Epithelial cell of prostate (primary cell): Measurements from ENCODE around the gene SYNE1.
"Not testable (repeated sequence)": the region's sequence is repeated elsewhere in the genome, so short reads cannot be mapped to it uniquely, and the experiment has no call there.

Experiments used
- DNase-seq: peaks from one replicate; pipeline ENCODE4 v3.0.0-alpha.2; 2011; ENCODE audit warnings: low read depth, low spot score
- H3K27ac ChIP-seq: fragments of 450-650 bp; 2 replicates; pipeline ENCODE4 v1.5.1; 2017; ENCODE audit warnings: mild to moderate bottlenecking

The SYNE1 gene

DNA sequence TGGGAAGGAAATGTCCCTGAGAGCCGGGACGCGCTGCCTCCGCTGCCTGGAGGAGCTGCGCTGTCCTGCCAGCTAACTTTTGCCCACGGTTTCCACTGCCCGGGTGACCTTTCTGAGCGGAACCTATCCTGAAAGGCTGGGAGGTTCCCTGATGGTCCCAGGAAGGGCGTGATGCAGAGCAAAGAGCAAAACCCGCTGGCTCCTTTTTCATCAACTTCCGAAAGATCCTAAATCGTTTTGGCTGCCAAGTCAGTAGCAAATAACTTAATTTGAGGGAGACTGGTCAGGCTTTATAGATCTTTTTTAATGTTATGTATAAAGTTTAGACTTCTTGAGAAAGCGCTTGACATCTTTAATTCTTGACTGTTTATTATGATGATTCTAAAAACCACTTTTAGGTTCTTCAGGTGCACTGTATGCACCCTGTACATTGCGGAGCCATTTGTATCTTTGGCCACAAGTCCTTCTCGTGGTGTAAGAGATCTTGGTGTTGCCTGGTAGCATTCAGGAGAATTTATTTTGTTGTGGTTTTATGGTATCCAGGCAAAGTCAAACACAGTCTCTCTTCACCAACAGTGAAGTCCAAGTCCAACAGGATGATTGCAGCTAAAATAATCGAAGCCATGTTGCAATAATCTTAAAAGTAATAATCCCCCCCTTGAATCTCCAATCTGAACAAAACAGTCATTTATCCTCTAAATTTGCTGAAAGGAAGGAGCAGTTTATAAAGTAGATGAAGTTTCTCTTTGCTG, at the start of gene SYNE1:
SYNE1 (minus strand) TSS at position 67 of the 752 bp plus-strand sequence. CDS start 9,031 bp downstream, outside the sequence.
- no peak for DNase-seq
- H3K27ac ChIP-seq: no peak within 1 kb of the TSS

DNA sequence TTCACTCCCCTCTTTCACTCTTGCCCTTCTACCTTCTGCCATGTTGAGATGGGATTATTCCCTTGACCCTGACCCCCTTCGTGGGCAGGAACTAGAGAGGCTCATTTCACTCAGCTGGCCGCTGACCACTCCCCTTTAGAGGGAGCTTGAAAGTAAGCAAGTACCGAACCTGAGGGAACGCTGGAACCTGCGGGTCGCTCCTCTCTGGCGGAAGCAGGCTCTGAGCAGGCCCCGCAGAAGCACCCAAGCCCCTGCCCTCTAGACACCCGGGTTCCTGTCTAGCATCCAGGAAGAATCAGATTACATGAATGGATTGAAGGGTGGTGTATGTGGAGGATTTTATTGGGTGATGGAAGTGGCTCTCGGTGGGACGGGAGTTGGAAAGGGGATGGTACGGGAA, 48.7 kb upstream of the SYNE1 start:
- no peak overlapping the region for H3K27ac ChIP-seq
- DNase-seq: no peak

DNA sequence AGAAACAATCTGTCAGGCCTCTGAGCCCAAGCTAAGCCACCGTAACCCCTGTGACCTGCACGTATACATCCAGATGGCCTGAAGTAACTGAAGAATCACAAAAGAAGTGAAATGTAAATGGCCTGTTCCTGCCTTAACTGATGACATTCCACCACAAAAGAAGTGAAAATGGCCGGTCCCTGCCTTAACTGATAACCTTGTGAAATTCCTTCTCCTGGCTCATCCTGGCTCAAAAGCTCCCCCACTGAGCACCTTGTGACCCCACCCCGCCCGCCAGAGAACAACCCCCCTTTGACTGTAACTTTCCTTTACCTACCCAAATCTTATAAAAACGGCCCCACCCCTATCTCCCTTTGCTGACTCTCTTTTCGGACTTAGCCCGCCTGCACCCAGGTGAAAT, 45.8 kb upstream of the SYNE1 start:
- H3K27ac ChIP-seq, DNase-seq: not testable (repeated sequence)

GRCh38 chr6:152682141-152682540, 45.0 kb upstream of the SYNE1 start:
- no peak for DNase-seq
- no peak overlapping the region for H3K27ac ChIP-seq

GRCh38 chr6:152680879-152681517, 43.8 kb upstream of the SYNE1 start:
- no peak for DNase-seq
- H3K27ac ChIP-seq: no peak overlapping the region

- H3K27ac ChIP-seq: no peak overlapping the region
- DNase-seq: no peak
These were observed 43.0 kb upstream of the SYNE1 start for GRCh38 chr6:152680151-152680550.

DNA sequence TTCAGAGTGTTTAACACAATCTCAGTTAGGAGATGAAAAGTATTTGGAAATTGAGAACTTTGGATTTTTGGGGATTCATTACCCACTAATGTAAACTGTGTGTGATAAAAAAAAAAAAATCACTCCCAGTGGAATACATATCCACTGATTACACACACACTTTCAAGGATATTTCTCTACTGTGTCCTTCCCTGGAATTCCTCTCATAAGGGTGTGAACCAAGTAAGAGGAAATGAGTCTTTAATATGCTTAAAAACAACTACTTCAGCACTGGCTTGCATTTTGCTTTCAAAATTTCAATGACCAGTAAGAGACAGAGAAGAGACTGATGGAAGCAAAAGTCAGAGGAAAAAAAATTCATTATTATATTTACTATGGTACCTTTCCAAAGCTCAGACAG, 36.1 kb upstream of the SYNE1 start:
- no peak overlapping the region for H3K27ac ChIP-seq
- DNase-seq: no peak

GRCh38 chr6:152671171-152671570, 34.0 kb upstream of the SYNE1 start:
- DNase-seq: no peak
- no peak overlapping the region for H3K27ac ChIP-seq

DNA sequence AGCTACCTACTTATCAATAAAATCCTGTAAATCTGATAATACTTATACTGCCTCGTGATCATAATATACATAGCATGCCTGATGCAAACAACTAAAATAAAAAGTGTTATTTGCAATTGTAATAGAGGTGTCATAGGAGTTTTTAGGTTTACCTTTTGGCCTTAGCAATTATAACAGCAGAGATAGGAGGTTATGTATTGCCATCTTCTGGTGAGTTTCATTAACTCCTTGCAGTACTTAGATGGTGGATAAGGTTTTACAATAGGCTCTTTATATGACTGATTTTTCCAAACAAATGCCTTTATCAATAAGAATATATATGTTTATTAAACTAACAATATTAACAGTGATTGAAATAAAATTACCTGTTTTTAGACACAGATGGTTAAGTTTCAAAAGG, 32.7 kb upstream of the SYNE1 start:
- DNase-seq: no peak
- H3K27ac ChIP-seq: no peak overlapping the region

- no peak for DNase-seq
- H3K27ac ChIP-seq: no peak overlapping the region
These were observed 24.6 kb upstream of the SYNE1 start for GRCh38 chr6:152661776-152662175.

DNA sequence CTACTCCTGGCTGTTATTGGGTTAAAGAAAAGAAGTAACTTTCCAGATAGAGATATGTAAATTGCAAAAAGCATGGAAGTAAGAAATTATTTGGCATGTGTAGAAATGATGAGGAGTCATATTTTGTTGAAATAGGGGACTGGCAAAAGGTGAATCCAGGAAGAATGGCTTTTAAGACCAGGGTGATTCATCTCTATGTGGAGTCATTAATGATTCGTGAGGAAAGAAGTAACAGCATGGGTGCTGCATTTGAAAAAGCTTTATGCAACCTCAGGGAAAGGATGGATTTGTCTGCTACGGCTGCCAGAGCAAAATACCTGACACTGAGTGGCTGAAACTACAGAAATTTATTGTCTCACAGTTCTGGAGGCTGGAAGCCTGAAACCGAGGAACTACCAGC, 14.8 kb upstream of the SYNE1 start:
- no peak for DNase-seq

DNA sequence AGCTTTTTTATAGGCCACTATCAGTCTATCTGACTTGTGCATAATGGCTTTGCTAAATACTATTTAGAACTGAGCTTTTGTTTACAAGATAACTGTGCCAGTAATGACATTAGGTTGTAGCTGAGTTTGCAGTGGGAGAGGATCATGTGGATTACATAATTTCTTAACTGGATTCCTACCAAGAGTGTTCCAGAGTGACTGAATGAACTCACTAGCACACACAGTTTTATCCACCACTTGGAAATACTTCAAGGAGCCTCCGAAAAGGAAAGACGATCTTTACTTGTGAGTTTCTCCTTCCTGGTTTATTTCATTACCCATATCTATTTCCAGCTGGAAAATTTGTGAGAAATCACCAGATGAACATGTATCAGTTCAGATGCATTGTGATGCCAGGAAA, 10.9 kb upstream of the SYNE1 start:
- H3K27ac ChIP-seq: no peak overlapping the region
- DNase-seq: no peak

More for the DNA sequence above, 14.8 kb upstream of the SYNE1 start:
- H3K27ac ChIP-seq: no peak overlapping the region

GRCh38 chr6:152646732-152647131, 9.6 kb upstream of the SYNE1 start:
- DNase-seq: not testable (repeated sequence)

DNA sequence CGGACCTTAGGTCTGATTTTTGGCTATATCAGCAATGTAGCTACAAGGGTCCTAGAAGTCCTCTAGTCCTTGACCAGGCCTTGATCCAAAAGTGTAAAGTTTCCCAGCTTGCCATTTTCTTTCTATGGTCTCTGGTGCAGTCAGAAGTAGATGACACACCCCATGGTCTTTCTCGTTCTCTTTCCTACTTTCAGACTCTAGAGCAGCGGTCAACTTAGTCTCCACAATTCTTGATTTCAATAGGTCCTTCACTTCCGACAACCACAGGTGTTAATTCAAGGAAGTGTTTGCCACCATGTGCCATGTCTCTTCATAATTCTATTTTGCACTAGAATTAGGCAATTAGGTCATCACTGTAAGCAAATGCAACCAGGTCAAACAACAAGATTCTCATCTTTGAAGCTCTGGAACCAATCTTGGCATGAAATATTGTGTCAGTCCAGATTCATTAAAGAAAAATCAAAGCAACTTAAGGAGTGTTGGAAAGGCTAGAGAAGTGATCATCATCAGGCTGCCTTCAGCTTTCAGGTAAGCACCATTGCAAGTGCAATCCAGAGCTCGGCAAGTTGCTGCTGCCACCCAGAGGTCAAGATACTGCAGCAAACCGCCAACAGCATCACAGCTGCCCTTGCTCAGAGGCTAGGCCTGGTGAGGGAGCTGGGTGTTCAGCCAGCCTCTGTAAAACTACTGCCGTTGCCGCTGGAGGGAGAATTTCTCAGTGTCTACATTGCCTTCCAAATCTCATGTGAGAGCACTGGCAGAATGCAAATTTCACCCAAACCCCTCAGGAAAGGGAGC, 5.6 kb upstream of the SYNE1 start:
- peak; percentile 18 for DNase-seq
- H3K27ac ChIP-seq: no peak overlapping the region

More at GRCh38 chr6:152646732-152647131, 9.6 kb upstream of the SYNE1 start:
- not testable (repeated sequence) for H3K27ac ChIP-seq

GRCh38 chr6:152636609-152637295, 410 bp downstream of the SYNE1 start:
- H3K27ac ChIP-seq: no peak overlapping the region
- no peak for DNase-seq

GRCh38 chr6:152636021-152636608, 1.0 kb downstream of the SYNE1 start:
- DNase-seq: no peak
- H3K27ac ChIP-seq: no peak overlapping the region

DNA sequence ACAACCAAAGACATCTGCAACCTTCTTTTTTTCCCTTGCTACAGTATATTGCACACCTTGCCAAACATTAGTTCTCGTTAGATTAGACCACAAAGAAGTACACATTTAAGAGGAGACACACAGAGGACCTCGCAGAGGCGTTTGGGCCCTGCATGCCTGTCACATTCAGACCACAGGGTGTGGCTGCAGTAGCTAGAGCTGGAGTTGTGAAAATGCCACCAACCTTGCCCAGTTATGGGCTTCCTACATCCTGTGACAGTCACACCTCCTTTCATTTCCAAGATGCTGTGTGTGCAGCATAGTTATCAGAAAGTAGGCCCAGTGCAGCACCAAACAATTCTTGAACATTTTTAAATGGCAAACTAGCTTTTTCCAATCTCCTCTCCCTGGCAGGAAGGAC, 2.4 kb downstream of the SYNE1 start:
- H3K27ac ChIP-seq: no peak overlapping the region
- no peak for DNase-seq

GRCh38 chr6:152632121-152632782, 4.9 kb downstream of the SYNE1 start:
- H3K27ac ChIP-seq: no peak overlapping the region
- no peak for DNase-seq

- no peak overlapping the region for H3K27ac ChIP-seq
- no peak for DNase-seq
These were observed 5.8 kb downstream of the SYNE1 start for GRCh38 chr6:152631376-152631775.

DNA sequence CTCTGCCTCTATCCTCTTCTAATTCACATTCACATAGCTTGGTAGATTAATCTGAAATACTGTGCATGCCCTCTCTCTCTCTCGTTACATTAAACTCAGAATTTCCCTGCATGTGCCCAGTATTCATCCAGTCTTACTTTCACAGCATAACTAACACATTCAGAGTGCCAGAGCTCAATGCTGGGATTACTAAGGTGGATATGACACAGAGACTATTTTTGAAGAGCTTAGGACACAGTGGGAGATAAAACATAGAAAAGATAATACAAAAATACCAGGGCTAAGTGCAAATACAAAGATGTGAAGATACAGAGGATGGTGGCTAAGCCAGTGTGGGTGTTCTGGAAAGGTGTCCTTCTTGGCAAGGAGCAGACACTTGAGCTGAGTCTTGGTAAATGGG, 6.3 kb downstream of the SYNE1 start:
- H3K27ac ChIP-seq: no peak overlapping the region
- no peak for DNase-seq
